CD14-positive monocyte (primary cell): ENCODE measurements around the gene RBMS1. TPM values are rescaled to one million over a fixed set of nuclear protein-coding genes. Genes with fewer than 3 reads are reported as not detected.

Experiments used
- DNase-seq, 3 donors: peaks; one replicate each; pipeline ENCODE4 v3.0.0-alpha.2; 2011 to 2022
- H2AFZ ChIP-seq: 2 replicates; pipeline ENCODE4 v1.6.0; 2012; ENCODE audit warnings: mild to moderate bottlenecking, low read depth, low read length, inconsistent platforms; ENCODE audit not compliant: insufficient read depth, poor library complexity, severe bottlenecking
- H3K27ac ChIP-seq, 2 donors: 1 replicate in 1 of 2; 2 replicates in 1 of 2; pipeline ENCODE4 v1.5.1; 2012 to 2013; ENCODE audit warnings: low read length in 2 of 2, control low read depth in 1 of 2, inconsistent platforms in 1 of 2, low read depth in 1 of 2, mild to moderate bottlenecking in 1 of 2
- H3K27me3 ChIP-seq, 2 donors: one replicate each; pipeline versions ENCODE4 v1.6.0 to v1.6.1; 2011 to 2013; ENCODE audit warnings: low read length in 2 of 2; ENCODE audit not compliant: control insufficient read depth in 2 of 2, insufficient read depth in 2 of 2
- H3K36me3 ChIP-seq, 2 donors: replicated peaks in 1 of 2; 1 replicate in 1 of 2; 2 replicates in 1 of 2; pipeline versions ENCODE4 v1.5.1 to v1.6.1; 2012 to 2013; ENCODE audit warnings: low read length in 2 of 2, control low read depth in 1 of 2, inconsistent platforms in 1 of 2, mild to moderate bottlenecking in 1 of 2; ENCODE audit not compliant: insufficient read depth in 2 of 2, control insufficient read depth in 1 of 2
- H3K4me1 ChIP-seq, 2 donors: 1 replicate in 1 of 2; 2 replicates in 1 of 2; pipeline versions ENCODE4 v1.5.1 to v1.6.1; 2012 to 2013; ENCODE audit warnings: low read length in 2 of 2, control low read depth in 1 of 2, inconsistent platforms in 1 of 2, mild to moderate bottlenecking in 1 of 2, moderate library complexity in 1 of 2; ENCODE audit not compliant: insufficient read depth in 2 of 2, control insufficient read depth in 1 of 2
- H3K4me2 ChIP-seq: replicated peaks from 2 replicates; pipeline ENCODE3; 2012; ENCODE audit warnings: low read length, moderate library complexity, mild to moderate bottlenecking; ENCODE audit not compliant: poor library complexity, severe bottlenecking; ENCODE audit errors: extremely low read depth
- H3K4me3 ChIP-seq, 3 experiments: fragments of 200-600 bp in 1 of 3; sonication (generic) in 1 of 3; replicated peaks in 1 of 3; 1 replicate in 2 of 3; 2 replicates in 1 of 3; pipeline ENCODE4 v1.5.1; 2011 to 2013; ENCODE audit warnings: low read length in 3 of 3, mild to moderate bottlenecking in 3 of 3, control low read depth in 2 of 3, low read depth in 2 of 3, inconsistent platforms in 1 of 3, moderate library complexity in 1 of 3
- H3K79me2 ChIP-seq: 2 replicates; pipeline ENCODE4 v1.6.0; 2012; ENCODE audit warnings: mild to moderate bottlenecking, control low read depth, inconsistent platforms, low read length, moderate library complexity; ENCODE audit not compliant: insufficient read depth
- H3K9ac ChIP-seq: 2 replicates; pipeline ENCODE4 v1.6.0; 2017; ENCODE audit warnings: low read length, mild to moderate bottlenecking; ENCODE audit not compliant: insufficient read depth, poor library complexity, severe bottlenecking
- H3K9me3 ChIP-seq, 2 donors: replicated peaks in 1 of 2; 1 replicate in 1 of 2; 2 replicates in 1 of 2; pipeline versions ENCODE4 v1.5.1 to v1.6.1; 2012 to 2013; ENCODE audit warnings: low read length in 2 of 2, control low read depth in 1 of 2; ENCODE audit not compliant: control insufficient read depth in 1 of 2, insufficient read depth in 1 of 2
- H4K20me1 ChIP-seq: 2 replicates; pipeline ENCODE4 v1.6.0; 2012; ENCODE audit warnings: mild to moderate bottlenecking, low read length, control low read depth, moderate library complexity; ENCODE audit not compliant: insufficient read depth
- H3K27ac Mint-ChIP-seq, 7 donors: one replicate each; pipeline ENCODE4 v1.8.0; 2020; ENCODE audit warnings: mild to moderate bottlenecking in 7 of 7, mixed read lengths in 7 of 7, moderate library complexity in 6 of 7, inconsistent platforms in 2 of 7
- H3K27me3 Mint-ChIP-seq, 3 donors: one replicate each; pipeline ENCODE4 v1.8.0; 2021 to 2022; ENCODE audit warnings: low read depth in 3 of 3, mild to moderate bottlenecking in 3 of 3, mixed read lengths in 3 of 3, moderate library complexity in 3 of 3, inconsistent platforms in 1 of 3
- H3K36me3 Mint-ChIP-seq, 2 donors: one replicate each; pipeline ENCODE4 v1.8.0; 2020; ENCODE audit warnings: mixed read lengths in 2 of 2, inconsistent platforms in 1 of 2, mild to moderate bottlenecking in 1 of 2
- H3K4me1 Mint-ChIP-seq: one replicate; pipeline ENCODE4 v1.8.0; 2020; ENCODE audit warnings: mild to moderate bottlenecking, mixed read lengths
- H3K4me3 Mint-ChIP-seq, 2 donors: one replicate each; pipeline ENCODE4 v1.8.0; 2020; ENCODE audit warnings: mild to moderate bottlenecking in 2 of 2, mixed read lengths in 2 of 2, moderate library complexity in 1 of 2
- H3K9me3 Mint-ChIP-seq, 7 donors: one replicate each; pipeline ENCODE4 v1.8.0; 2020 to 2022; ENCODE audit warnings: mixed read lengths in 7 of 7, mild to moderate bottlenecking in 6 of 7, moderate library complexity in 6 of 7, inconsistent platforms in 2 of 7
- CTCF ChIP-seq: fragments of 200-600 bp; IDR thresholded peaks from one replicate; pipeline ENCODE4 v1.8.0; 2022; ENCODE audit warnings: antibody characterized with exemption, mild to moderate bottlenecking
- WGBS: methylation state at CpG from one replicate; pipeline ENCODE4 v1.1.5; 2013; ENCODE audit warnings: missing lambda C conversion rate; ENCODE audit not compliant: insufficient coverage; 5-methylcytosine and 5-hydroxymethylcytosine counted together
- intact Hi-C, 2 donors: fragments of 100-400 bp; cut with micrococcal nuclease; formaldehyde crosslinking; loops; one replicate each; pipeline versions ENCODE4 v1.15.0 to v1.15.1; 2023
- polyA plus RNA-seq, 3 donors: library from polyadenylated mRNA; depleted of rRNA in 1 of 3; unstranded in 2 of 3; stranded (reverse) in 1 of 3; fragments of 300-500 nt in 2 of 3; fragments of >200 nt in 1 of 3; fragmentation: Illumina TruSeq in 2 of 3; gene quantifications; 1 replicate in 2 of 3; 2 replicates in 1 of 3; pipeline ENCODE4 v1.2.3, GENCODE V29; 2012 to 2021

RBMS1 gene
- polyA plus RNA-seq, 3 donors = 88.2 to 91.2 (median 89.4) TPM

DNA sequence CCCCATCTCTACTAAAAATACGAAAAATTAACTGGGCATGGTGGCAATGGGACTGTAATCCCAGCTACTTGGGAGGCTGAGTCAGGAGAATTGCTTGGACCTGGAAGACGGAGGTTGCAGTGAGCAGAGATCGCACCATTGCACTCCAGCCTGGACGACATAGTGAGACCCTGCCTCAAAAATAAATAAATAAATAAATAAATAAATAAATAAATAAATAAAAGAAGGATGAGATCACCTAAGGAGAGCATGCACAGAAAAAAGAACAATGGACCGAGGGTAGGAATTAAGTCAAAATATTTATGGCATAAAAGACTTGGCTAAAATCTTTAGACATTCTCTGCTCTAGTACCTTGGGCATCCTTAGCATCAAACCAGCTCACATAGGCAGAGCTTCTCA, 8.9 kb upstream of the RBMS1 start:
- no peak overlapping the region for H3K4me3 ChIP-seq

GRCh38 chr2:160501370-160501769, 7.8 kb upstream of the RBMS1 start:
- no peak overlapping the region for H3K27ac Mint-ChIP-seq
- no peaks in the 10 kb centered on the region for H4K20me1 ChIP-seq
- H3K27ac ChIP-seq = no peak overlapping the region
- H3K36me3 ChIP-seq = no peaks in the 10 kb centered on the region
- TF ChIP-seq CTCF = no peak
- H3K36me3 Mint-ChIP-seq = no peaks in the 10 kb centered on the region
- no CpG with 5 or more reads among the region's 1 CpG for WGBS
- peaks cover 0 to 1% (median 0%) of the 10 kb centered on the region in 7 donors for H3K9me3 Mint-ChIP-seq
- no peak overlapping the region for H2AFZ ChIP-seq
- H3K4me3 ChIP-seq = no peak overlapping the region
- H3K4me1 ChIP-seq = peaks cover 6 to 7% of the 10 kb centered on the region in 2 donors
- intact Hi-C loops = no loop called here
- H3K27me3 ChIP-seq = peaks cover 0 to 5% of the 10 kb centered on the region in 2 donors
- peaks cover 14% of the 10 kb centered on the region for H3K4me1 Mint-ChIP-seq
- no peak overlapping the region for H3K9ac ChIP-seq
- no peaks in the 10 kb centered on the region for H3K9me3 ChIP-seq
- no peak overlapping the region for H3K4me2 ChIP-seq
- H3K79me2 ChIP-seq = no peaks in the 10 kb centered on the region
- H3K27me3 Mint-ChIP-seq = peaks cover 2 to 5% (median 3%) of the 10 kb centered on the region in 3 donors
- H3K4me3 Mint-ChIP-seq = no peak overlapping the region
- DNase-seq = no peak

More for the DNA sequence above, 8.9 kb upstream of the RBMS1 start:
- Mint-ChIP-seq H3K9me3 (peaks cover 0 to 1% (median 0%) of the 10 kb centered on the region in 7 donors), H3K27me3 (no peaks in the 10 kb centered on the region), H3K36me3 (no peaks in the 10 kb centered on the region), H3K4me3 (no peak overlapping the region), H3K4me1 (peaks cover 18% of the 10 kb centered on the region), H3K27ac (no peak overlapping the region)
- intact Hi-C loops = no loop called here
- no peaks in the 10 kb centered on the region for H3K79me2 ChIP-seq
- H3K9ac ChIP-seq = no peak overlapping the region
- no peaks in the 10 kb centered on the region for H3K36me3 ChIP-seq
- WGBS = no CpG with 5 or more reads among the region's 5 CpGs
- no peak for TF ChIP-seq CTCF
- DNase-seq = no peak
- H3K27me3 ChIP-seq = peaks cover 0 to 1% of the 10 kb centered on the region in 2 donors
- H3K4me1 ChIP-seq = peaks cover 6 to 11% of the 10 kb centered on the region in 2 donors
- H3K27ac ChIP-seq = no peak overlapping the region
- no peaks in the 10 kb centered on the region for H3K9me3 ChIP-seq
- no peak overlapping the region for H3K4me2 ChIP-seq
- H2AFZ ChIP-seq = no peak overlapping the region
- no peaks in the 10 kb centered on the region for H4K20me1 ChIP-seq
